ENCODE measurements around the gene TNS2.
A peak's percentile ranks its signal among the peaks of the same experiment; 100 is the strongest.

TNS2 gene

DNA sequence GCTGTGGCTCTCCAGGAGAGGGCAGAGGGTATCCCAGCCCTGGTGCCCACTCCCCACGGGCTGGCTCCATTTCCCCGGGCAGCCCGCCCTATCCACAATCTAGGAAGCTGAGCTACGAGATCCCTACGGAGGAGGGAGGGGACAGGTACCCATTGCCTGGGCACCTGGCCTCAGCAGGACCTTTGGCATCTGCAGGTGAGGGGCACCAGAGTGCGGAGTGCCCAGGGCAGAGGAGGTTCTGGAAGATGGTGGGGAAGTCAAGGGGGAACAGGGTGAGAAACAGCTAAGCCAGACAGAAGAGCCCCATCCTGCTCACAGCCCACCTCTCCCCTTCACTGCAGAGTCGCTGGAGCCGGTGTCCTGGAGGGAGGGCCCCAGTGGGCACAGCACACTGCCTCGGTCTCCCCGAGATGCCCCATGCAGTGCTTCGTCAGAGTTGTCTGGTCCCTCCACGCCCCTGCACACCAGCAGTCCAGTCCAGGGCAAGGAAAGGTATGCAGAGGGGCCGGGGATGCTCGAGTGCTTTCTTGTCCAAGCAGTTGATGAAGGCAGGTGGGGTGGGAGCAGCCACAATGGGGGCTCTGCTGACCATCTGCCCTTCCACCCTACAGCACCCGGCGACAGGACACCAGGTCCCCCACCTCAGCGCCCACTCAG lies 10.3 kb downstream of the TNS2 start:
- no peak overlapping the region for H2AFZ ChIP-seq (ENCODE audit: low read depth, low read length, severe bottlenecking)
- H3K36me3 ChIP-seq (ENCODE audit: low read length) = no peaks in the 10 kb centered on the region
- no peaks in the 10 kb centered on the region for H3K27me3 ChIP-seq (ENCODE audit: low read length)
- no peaks in the 10 kb centered on the region for H3K9me2 ChIP-seq (replicated peaks; ENCODE audit: insufficient read depth, low read length)
- H3K4me2 ChIP-seq (ENCODE audit: low read depth, low read length, poor library complexity, severe bottlenecking) = no peak overlapping the region
- H3K4me3 ChIP-seq (ENCODE audit: insufficient read depth, low read length, poor library complexity, severe bottlenecking) = no peak overlapping the region
- H3K9ac ChIP-seq (ENCODE audit: low read length) = no peak overlapping the region
- TF ChIP-seq, protein P1, sequence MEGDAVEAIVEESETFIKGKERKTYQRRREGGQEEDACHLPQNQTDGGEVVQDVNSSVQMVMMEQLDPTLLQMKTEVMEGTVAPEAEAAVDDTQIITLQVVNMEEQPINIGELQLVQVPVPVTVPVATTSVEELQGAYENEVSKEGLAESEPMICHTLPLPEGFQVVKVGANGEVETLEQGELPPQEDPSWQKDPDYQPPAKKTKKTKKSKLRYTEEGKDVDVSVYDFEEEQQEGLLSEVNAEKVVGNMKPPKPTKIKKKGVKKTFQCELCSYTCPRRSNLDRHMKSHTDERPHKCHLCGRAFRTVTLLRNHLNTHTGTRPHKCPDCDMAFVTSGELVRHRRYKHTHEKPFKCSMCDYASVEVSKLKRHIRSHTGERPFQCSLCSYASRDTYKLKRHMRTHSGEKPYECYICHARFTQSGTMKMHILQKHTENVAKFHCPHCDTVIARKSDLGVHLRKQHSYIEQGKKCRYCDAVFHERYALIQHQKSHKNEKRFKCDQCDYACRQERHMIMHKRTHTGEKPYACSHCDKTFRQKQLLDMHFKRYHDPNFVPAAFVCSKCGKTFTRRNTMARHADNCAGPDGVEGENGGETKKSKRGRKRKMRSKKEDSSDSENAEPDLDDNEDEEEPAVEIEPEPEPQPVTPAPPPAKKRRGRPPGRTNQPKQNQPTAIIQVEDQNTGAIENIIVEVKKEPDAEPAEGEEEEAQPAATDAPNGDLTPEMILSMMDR (IDR thresholded peaks at IDR 0.05; ENCODE audit: insufficient read depth, low read length, poor library complexity, severe bottlenecking) = no peak
- no peak for TF ChIP-seq EZH2phosphoT487 (conservative IDR thresholded peaks at IDR 0.05; ENCODE audit: low read length)
- H3K27ac ChIP-seq (ENCODE audit: low read depth, low read length) = no peak overlapping the region
- no peaks in the 10 kb centered on the region for H4K20me1 ChIP-seq (ENCODE audit: low read depth, low read length)
- H3K9me3 ChIP-seq (ENCODE audit: insufficient read depth, low read length) = no peaks in the 10 kb centered on the region
- no peaks in the 10 kb centered on the region for H3K79me2 ChIP-seq (ENCODE audit: insufficient read depth, low read length)
- H3F3A ChIP-seq (ENCODE audit: insufficient read depth) = peaks cover 6% of the 10 kb centered on the region; the same call in 1 of the 2 replicates

DNA sequence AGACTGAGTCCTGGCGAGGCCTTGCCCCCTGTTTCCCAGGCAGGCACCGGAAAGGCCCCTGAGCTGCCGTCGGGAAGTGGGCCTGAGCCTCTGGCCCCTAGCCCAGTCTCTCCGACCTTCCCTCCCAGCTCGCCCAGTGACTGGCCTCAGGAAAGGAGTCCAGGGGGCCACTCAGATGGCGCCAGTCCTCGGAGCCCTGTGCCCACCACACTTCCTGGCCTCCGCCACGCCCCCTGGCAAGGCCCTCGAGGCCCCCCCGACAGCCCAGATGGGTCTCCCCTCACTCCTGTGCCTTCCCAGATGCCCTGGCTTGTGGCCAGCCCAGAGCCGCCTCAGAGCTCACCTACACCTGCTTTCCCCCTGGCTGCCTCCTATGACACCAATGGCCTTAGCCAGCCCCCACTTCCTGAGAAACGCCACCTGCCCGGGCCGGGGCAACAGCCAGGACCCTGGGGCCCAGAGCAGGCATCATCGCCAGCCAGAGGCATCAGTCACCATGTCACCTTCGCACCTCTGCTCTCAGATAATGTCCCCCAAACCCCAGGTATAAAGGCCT lies 10.9 kb downstream of the TNS2 start:
- Histone ChIP-seq H4K20me1 (ENCODE audit: low read depth, low read length) (no peaks in the 10 kb centered on the region), H3K27ac (ENCODE audit: low read depth, low read length) (no peak overlapping the region), H3K27me3 (ENCODE audit: low read length) (no peaks in the 10 kb centered on the region), H2AFZ (ENCODE audit: low read depth, low read length, severe bottlenecking) (no peak overlapping the region), H3K9me2 (replicated peaks; ENCODE audit: insufficient read depth, low read length) (no peaks in the 10 kb centered on the region), H3K9me3 (ENCODE audit: insufficient read depth, low read length) (no peaks in the 10 kb centered on the region), H3K36me3 (ENCODE audit: low read length) (no peaks in the 10 kb centered on the region), H3K4me3 (ENCODE audit: insufficient read depth, low read length, poor library complexity, severe bottlenecking) (no peak overlapping the region), H3F3A (ENCODE audit: insufficient read depth) (peaks cover 6% of the 10 kb centered on the region; the same call in 1 of the 2 replicates), H3K79me2 (ENCODE audit: insufficient read depth, low read length) (no peaks in the 10 kb centered on the region), H3K4me2 (ENCODE audit: low read depth, low read length, poor library complexity, severe bottlenecking) (no peak overlapping the region), H3K9ac (ENCODE audit: low read length) (no peak overlapping the region)
- TF ChIP-seq, protein P1 (IDR thresholded peaks at IDR 0.05; ENCODE audit: insufficient read depth, low read length, poor library complexity, severe bottlenecking) = no peak
- no peak for TF ChIP-seq EZH2phosphoT487 (conservative IDR thresholded peaks at IDR 0.05; ENCODE audit: low read length)

DNA sequence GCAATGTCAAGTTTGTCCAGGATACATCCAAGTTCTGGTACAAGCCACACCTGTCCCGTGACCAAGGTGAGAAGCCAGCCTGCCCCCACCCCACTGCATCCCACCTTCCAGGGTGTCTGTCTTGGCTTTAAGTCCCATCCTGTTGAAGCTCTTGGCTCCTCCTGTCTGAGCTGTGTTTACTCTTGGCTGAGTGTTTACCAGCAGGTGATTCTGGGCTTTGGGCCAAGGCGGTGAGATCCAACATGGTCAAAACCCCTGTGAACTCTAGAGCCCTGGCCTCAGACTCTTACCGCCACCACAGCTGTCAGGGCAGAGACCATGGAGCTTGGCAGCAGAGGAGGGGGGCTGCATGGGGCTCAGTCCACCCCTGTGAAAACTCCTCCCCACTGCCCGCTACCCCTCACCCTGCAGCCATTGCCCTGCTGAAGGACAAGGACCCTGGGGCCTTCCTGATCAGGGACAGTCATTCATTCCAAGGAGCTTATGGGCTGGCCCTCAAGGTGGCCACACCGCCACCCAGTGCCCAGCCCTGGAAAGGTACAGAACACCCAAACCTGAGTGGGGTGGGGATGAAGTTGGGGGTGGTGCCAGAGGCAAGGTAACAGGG lies 11.6 kb downstream of the TNS2 start:
- Histone ChIP-seq H4K20me1 (ENCODE audit: low read depth, low read length) (no peaks in the 10 kb centered on the region), H3K4me3 (ENCODE audit: insufficient read depth, low read length, poor library complexity, severe bottlenecking) (no peak overlapping the region), H3K27me3 (ENCODE audit: low read length) (no peaks in the 10 kb centered on the region), H3K9ac (ENCODE audit: low read length) (no peak overlapping the region), H2AFZ (ENCODE audit: low read depth, low read length, severe bottlenecking) (no peak overlapping the region), H3K79me2 (ENCODE audit: insufficient read depth, low read length) (no peaks in the 10 kb centered on the region), H3K36me3 (ENCODE audit: low read length) (no peaks in the 10 kb centered on the region), H3K4me2 (ENCODE audit: low read depth, low read length, poor library complexity, severe bottlenecking) (no peak overlapping the region), H3K9me3 (ENCODE audit: insufficient read depth, low read length) (no peaks in the 10 kb centered on the region), H3K9me2 (replicated peaks; ENCODE audit: insufficient read depth, low read length) (no peaks in the 10 kb centered on the region), H3F3A (ENCODE audit: insufficient read depth) (peaks cover 2% of the 10 kb centered on the region; the same call in 1 of the 2 replicates), H3K27ac (ENCODE audit: low read depth, low read length) (no peak overlapping the region)
- TF ChIP-seq EZH2phosphoT487 (conservative IDR thresholded peaks at IDR 0.05; ENCODE audit: low read length) = no peak
- TF ChIP-seq, protein P1 (IDR thresholded peaks at IDR 0.05; ENCODE audit: insufficient read depth, low read length, poor library complexity, severe bottlenecking) = peak; percentile 21

Measured in SU-DHL-6 (cell line).